Effector CD8-positive, alpha-beta T cell (primary cell): ENCODE data around the gene ELN.
A peak's percentile ranks its signal among the peaks of the same experiment; 100 is the strongest.

ENCODE experiments used
- DNase-seq: peaks from one replicate; lab custom pipeline; 2025; lab: John Stamatoyannopoulos, UW

Gene ELN

DNA sequence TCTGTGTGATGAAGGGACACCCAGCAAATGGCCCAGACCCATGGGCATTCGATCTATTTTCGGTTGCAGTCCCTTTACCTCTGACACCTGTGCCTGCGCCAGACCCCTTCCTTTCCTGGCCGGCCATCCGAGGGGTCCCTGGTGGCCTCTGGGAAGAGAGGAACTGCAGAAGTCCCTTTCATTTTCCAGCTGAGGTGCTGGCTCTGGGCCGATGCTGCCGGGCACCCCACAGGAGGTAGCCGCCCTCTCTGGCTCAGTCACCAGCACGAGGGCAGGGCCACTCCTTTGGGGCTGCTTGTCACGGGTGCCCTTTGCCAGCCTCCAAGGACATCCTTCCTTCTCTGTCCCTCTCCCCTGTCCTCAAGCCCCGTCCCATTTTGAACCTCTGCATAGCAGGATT, 4.2 kb upstream of the ELN start:
- DNase-seq, result no peak

DNA sequence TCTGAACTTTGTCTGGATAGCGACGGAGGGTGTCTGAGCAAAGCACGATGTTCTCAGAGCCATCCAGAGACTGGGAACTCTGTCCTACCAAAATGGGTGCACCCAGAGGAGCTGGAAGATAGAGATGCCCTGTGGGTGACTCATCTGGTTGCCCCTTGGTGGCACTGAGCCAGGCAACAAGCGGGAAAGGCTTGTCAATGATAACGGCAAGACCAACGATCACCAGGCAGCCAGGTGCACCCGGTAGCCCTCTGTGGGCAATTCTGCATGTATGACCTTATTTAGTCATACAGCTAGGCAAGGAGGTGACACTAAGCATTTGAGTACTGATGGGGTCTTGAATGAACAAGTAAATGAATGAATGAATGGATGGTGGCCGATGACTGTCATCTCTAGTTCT, 2.8 kb upstream of the ELN start:
- no peak for DNase-seq

DNA sequence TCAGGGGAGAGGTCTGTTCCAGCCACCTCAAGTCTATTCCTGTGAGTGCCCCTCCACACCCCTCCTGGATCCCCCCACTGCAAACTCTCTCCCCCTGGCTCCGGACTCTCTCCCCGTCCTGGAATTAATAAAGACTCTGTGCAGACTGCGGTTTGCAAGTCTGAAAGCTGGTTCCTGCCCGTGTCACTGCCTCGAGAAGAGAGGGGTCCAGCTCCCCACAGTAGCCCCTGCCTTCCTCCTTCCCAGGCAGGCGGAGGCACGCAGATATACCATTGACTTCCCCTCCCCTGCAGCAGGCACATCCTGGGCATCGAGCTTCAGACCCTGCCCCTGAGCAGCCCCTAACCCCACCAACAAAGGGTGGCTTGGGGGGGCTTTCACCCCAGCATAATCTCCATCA, 2.2 kb upstream of the ELN start:
- no peak for DNase-seq

DNA sequence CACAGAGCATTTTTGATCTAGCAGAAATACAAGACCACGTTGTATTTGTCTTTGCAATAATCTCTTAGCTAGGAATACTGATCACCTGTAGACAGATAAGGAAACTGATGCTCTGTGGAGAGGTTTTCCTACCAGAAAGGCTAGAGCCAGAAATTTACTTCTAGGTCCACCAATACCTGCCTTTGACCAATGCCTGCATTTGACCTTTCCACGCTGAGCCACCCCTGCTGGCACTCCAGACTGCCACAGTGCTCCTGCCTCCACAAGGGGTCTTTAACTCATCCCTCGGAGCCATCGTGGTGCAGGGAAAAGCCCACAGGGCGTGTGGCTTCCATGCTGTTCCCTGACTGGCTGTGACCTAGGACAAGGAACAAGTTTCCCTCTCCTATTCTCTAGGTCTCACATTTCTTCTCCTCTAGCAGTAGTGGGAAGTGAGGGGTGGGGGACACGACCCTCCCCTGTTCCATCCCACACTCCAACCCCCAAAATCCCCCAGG, 1.5 kb upstream of the ELN start:
- DNase-seq, result no peak

DNA sequence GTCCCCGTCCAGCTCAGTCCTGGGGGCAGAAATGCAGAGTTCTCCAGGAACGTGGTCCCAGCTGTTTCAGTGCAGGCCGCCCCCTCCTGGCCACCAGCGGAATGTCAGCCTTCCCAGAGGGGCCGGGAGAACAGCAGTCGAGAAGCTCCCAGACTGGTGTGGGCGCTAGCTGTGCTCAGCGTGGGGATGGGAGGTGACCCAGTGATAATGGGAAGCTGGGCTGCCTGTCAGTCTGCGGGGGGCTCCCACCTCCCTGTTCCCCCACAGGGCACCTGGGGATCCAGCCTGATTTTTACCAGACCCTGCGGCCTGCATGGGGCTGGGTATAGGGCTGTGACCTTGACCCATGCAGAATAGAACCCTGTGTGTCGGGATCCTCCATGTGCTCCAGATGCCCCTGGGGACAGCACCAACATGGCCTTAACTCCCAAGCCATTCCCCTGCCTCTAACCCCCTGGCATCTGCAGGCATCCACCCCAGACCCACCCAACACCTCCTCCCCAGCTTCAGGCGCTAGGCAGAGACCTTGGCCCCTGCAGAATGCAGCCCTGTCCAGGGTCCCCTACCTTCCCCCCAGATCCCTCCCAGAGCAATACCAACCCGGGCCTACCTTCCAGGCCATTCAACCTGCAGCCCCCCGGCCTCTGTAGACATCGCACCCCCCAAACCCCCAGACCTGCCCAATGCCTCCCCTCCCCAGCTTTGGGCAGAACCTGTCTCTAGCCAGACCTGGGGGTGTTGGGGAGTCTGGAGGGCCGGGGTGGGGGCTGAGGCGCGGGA, 880 bp upstream of the ELN start:
- peak; percentile 38 for DNase-seq

DNA sequence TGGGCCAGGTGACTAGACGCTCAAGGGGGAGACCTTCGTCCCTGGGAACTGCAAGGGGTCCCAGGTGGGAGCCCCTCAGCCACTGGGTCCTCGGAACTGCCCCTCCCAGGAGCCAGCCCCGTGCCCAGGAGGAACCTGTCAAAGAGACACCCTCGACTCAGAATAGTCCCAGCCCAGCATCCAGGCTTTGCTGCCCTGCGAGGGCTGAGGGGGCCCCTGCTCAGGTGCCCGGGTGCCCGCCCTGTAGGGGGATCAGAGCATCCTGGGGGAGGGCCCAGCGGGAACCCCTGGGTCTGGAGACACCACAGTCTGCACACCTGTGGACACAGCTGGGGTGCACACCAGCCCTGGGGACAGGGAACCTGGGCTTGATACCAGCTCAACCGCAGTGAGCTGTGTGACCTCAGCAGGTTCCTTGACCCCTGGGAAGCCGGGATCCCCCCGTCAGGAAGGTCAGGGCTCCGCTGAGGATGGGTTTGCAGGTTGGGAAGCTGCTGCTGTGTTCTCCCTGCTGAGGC, 407 bp downstream of the ELN start:
- no peak for DNase-seq

DNA sequence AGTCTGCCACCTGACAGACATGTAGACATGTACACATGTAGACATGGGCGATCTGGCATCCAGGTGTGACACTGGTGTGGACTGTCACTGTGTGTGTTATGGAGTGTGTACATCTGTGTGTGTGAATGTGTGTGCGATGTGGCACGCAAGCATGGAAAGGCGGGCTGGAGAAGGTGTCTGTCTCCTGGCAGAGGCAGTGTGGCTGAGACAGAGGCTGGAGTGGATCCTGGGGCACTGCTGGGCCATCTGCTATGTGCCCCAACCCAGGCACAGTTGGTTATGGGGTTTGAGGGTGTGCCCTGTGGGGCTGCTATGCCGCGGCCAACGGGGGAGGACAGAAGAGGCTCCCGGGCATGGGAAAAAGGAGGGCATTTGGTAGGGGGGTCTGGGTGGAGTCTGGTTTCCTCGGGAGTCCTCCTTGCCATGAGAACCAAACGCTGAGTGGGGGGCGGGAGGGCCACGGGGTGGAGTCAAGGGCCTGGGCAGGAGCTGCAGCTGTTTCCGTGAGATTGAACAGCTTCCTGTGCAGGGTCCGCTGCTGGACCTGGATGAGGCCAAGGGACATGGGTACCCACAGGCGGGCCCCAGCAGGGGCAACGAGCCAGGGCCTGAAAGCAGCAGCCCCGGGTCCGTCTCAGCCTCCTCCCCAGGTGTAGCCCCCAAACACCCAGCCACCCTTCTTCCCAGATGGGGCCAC, 1.3 kb downstream of the ELN start:
- DNase-seq, result no peak

DNA sequence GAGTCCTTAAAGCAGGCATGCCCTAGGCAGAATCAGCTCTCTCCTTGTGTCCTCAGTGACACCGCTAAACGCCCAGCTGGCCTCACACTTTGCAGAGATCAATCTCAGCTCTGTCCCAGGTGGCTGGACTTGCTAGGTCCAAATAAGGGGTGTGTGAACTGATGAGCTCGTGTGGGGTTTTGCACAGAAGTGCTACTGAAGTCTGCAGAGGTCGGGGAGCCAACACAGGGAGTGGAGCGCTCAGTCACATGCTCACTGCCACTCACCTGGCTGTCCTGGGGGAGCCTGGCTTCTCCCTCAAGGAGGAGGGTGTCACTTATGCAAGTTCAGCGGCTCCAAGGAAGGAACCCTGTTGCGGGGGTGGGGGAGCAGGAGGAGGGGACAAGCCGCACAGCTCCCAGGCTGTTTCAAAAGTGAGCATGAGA, 2.0 kb downstream of the ELN start:
- no peak for DNase-seq

DNA sequence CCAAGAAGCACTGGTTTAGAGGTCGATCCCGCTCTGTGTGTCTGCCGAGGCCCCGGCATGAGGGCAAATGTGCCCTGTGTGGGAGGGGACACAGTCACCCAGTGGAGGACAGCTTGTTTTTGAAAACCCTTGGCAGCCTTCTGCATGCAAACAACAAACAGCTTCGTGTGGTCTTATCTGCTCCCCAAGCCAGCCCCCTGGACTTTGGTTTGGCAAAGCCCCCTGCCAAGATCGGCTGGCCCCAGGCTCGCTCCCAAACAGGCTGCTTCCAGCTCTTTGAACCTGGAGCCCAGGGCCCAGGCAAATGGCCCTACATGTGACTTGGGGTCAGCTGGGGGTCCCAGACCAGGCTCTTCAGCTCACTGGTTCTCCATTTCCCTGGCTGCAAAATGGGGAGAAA, 2.9 kb downstream of the ELN start:
- DNase-seq, result no peak

DNA sequence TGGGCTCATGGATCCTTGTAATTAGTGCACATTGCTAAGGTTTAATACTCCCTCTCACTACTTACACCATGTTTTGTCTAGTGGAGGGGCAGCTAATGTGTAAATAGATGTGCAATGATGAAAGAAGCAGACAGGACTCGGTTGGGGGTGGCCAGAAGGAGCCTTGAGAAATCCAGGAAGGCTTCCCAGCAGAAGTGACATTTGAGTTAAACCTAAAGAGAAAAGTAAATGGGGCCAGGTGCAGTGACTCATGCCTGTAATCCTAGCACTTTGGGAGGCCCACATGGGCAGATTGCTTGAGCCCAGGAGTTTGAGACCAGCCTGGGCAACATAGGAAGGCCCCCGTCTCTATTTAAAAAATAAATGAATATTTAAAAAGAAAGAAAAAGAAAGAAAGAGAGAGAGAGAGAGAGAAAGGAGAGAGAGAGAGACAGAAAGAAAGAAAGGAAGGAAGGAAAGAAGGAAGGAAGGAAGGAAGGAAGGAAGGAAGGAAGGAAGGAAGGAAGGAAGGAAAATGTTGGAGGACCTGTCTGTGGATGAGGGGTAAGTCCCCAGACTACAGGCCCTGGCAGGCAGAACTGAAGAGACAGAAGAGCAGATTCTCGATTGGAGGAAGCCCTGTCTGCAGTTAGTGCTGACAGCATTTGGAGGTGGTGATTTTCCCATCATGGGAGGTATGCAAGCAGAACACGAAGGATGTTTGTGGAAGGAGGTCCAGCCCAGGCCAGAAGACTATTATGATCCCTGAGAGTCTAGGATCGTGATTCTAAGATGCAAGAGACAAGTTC, 3.6 kb downstream of the ELN start:
- no peak for DNase-seq

DNA sequence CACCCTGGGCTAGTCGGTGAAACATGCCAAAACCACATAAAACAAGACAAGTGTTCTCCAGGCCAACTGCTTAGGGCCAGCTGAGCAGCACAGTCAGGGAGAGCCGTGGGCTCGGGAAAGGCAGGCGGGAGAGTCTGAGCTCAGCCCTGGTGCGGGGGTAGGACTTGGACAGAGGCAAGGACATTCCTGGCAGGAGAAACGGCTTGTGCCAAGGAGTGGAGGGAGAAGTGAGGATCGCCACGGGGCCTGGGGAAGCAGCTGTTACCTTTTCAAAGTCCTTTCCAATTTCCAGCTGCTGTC, 4.2 kb downstream of the ELN start:
- DNase-seq, result no peak

DNA sequence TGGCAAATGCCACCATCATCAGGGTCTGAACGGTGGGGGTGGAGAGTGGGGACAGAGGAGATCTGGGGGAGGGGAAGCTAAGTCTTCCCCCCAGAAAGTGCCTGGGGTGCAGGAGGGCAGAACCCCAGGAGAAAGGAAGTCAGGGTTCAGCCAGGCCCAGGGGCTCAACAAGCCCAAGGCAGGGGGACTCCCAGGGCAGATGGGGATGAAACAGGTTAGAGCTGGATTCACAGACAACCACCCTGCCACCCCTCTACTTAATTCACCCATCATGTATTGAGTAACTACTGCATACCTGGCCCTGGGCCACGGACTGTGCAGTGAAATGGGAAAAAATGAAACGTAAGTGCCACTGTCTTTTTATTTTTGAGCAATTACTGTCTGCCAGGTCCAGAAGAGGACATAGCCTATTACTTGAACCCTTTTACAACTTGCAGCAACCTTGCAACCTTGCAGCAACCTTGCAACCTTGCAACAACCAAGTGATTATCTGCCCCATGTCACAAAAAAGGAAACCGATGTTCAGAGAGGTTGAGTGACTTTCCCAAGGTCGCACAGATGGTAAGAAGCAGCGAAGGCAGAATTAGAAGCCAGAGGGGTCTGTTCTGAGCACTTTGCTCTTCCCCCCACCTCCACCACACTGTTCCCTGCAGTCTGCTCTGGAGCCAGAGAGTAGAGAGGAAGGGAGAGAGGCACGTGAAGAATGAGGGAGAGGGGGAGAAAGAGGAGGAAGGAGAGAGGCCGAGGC, 4.8 kb downstream of the ELN start:
- no peak for DNase-seq

DNA sequence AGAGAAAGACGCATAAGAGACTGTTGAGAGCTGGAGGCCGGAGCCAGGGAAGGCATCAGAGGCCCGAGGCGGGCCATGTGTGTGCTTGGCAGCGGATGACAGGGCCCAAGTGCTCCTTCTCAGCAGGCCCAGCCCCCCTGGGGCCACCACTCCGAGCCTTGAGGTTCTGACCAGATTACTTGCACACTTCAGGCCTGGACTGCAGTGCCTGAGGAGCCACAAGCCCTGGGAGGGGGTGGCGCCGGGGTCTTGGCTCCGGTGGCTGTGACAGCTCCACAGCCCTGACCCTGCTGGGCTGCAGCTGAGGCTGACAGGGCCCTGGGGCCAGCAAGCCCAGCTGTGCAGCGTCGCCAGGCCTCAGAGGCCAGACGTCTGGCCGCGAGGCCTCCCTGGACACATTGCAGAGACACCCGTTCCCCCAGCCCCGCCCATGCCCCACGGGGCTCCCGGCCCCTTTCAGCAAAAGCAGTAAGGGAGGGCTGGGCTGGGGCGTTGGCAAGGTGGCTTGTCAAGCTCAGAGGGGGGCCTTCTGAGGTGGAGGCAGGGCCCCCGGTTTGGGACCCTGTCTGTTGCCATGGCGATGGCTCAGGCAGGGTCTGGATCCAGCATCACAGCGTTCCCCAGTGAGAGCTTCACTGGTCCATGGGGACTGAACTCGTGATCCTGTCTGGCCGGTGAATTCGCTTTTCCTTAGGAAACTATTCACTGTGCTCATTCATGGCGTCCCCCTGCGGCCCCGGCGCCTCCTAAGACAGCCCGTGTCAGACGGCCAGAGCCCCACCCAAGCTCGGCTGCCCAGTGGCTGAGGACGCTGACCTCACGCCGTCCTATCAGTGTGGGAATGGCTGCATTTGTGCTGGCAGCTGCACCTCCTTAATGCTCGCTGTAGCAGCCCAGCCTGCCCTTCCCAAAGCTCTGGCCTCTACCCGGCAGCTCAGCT, 5.7 kb downstream of the ELN start:
- DNase-seq, result no peak

DNA sequence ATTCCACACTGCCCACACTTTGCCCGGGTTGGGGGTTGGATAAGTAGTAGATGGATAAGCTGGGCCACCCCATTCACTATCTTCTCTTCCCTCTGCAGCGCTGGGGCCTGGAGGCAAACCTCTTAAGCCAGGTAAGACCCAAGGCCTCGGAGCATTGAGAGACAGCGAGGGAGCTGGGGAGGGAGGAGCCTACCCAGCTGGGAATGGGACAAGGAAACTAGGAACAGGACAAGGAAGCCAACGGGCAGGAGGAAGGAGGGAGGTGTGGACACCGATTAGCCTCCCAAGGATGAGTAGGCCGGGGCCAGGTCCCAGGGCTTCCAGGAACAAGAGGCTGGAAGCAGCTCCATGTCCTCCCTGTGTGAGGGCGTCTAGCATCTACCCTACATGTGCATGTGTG, 9.6 kb downstream of the ELN start:
- no peak for DNase-seq

DNA sequence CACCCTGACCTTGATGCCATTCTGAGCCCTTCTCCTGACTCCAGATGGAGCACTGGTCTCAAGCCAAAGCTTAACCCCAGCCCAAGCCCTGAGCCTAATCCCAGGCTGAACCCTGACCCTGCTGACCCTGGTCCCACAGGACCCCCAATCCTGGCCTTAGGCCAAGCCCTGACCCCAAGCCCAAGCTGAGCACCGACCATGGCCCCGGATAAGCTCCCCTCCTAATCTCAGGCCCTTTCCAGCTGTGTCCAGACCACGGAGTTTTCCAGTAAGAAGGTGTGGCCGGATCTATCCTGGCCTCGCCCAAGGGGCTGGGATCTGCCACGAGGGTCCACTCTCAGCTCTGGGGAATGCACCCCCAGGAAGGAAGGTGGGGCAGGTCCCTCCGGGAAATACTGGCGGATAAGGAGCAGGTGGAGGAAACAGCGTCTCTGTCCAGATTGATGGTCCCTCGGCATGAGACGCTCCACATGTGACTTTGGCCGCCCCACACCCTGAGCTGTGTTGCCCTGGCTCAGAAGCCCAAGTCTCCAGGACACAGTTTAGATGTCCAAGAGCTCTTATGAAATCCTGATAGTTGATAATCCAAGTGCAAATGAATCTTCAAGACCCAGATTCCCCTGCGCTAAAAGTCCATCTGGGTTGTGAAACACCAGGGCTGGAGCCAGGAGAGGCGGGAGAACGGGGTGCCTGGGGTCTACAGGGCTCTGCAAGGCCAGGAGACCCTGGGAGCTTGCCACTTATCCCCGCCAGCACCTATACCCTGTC, 10.4 kb downstream of the ELN start:
- DNase-seq, result no peak

DNA sequence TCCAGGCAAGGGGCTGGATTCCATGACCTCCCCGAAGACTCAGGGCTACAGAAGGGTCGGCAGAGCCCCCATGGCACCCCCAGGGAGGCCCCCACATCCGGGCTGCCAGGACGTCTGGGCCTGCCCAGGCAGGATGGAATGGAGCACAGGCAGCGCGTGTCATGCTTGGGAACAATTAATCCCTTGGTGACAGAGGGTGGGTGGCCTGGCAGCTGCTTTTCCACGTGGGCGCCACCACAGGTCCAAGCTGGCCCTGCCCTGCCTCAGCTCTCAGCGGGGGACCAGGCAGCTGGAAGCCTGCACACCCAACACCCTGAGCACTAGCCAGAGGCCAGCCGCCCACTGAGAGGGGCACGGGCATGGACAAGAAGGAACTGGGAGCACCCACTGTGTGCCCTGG, 11.4 kb downstream of the ELN start:
- no peak for DNase-seq

DNA sequence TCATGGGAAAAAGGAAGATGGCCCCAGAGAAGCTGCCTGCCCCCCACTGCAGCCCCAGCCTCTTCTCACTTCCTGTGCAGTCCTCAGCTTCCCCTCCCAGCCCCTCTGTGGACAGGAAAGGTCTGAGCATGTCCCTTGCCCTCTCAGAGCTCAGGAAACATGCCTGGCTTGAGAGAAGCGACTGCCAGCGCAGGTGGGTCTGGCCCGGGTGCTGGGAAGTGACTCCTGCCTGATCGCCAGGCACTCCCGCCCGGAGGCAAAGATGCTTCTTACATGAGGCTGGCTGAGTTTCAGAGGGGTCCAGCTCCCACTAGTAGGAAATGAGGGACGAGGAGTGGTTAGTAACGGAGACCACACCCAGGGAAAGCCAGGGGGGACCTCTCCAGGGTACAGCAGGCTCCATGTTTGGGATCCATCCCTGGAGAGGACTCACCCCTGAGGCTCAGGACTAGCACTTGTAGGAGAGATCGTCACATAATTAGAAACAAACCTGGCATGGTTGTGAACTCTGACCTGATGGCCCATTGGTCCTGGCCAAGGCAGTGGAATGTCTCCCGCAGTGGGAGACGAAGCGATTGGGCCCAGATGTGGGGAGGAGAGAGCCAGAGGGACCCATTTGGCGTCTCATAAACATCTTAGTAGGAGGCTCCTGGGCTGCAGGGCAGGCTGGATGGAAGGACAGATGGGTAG, 12.3 kb downstream of the ELN start:
- DNase-seq, result no peak

DNA sequence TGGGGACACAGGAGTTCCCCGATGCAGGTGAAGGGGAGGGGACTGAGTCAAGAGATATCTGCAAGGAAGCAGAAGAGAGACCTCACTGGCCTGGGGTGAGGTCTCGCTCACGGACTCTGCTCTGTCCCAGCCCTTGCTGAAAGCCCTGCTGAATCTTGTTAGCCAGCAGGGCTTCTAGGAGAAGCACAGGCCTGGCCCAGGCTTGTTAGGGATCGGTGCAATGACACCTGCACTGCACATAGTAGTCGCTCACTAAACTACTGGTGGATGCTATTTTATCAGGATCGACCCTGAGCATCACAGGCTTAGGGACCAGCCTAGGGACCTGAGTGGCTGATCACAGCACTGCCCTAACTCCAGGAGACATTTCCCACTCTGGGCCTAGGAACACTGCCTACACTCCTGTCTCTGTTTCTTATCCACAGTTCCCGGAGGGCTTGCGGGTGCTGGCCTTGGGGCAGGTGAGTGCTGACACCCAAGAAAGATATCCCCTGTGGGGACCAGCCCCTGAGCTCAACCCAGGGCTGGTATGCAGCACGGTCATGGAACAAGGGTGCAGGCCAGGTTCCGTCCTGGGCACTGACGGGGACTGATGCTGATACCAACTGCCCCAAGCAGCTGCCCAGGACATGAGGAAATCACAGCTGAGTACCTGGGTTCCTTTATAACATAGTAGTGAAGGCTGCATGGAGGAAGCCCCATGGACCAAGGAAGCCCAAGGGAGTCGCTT, 13.0 kb downstream of the ELN start:
- no peak for DNase-seq
